SK-N-SH (cell line): ENCODE measurements around the gene KRT80. TPM values are rescaled to one million over a fixed set of nuclear protein-coding genes. Genes with fewer than 3 reads are reported as not detected.

Source experiments
- CTCF ChIA-PET: fragments of 300-600, 350-600 bp; formaldehyde crosslinking; extraction: SDS; loops from one replicate; lab custom pipeline; 2021; lab: Yijun Ruan, JAX
- POLR2A ChIA-PET: fragments of 350-600 bp; sonication (Branson Sonifier 250); formaldehyde crosslinking; extraction: SDS; loops from one replicate; lab custom pipeline; 2020; ENCODE audit warnings: antibody characterized with exemption, inconsistent platforms; lab: Yijun Ruan, JAX
- DNase-seq: peaks from one replicate; pipeline ENCODE4 v3.0.0; 2012
- H2AFZ ChIP-seq: fragments of 200-600 bp; sonication (generic); 2 replicates; pipeline ENCODE4 v1.8.1; 2016; ENCODE audit warnings: antibody characterized with exemption, mild to moderate bottlenecking, low read depth
- H3F3A ChIP-seq: fragments of 200-600 bp; sonication (generic); replicated peaks from 2 replicates; pipeline ENCODE3; 2016; ENCODE audit warnings: antibody characterized with exemption, mild to moderate bottlenecking; ENCODE audit not compliant: insufficient read depth
- H3K27ac ChIP-seq, 2 experiments: fragments of 200-500 bp in 1 of 2; fragments of 200-600 bp in 1 of 2; sonication (Bioruptor generic) in 1 of 2; sonication (generic), shearing (Covaris generic) in 1 of 2; 2 replicates each; pipeline versions ENCODE4 v1.5.1 to v1.6.1; 2014 to 2016; ENCODE audit warnings: low read depth in 2 of 2, inconsistent platforms in 1 of 2, low read length in 1 of 2, mild to moderate bottlenecking in 1 of 2, mixed read lengths in 1 of 2
- H3K27me3 ChIP-seq: fragments of 200-600 bp; sonication (generic), shearing (Covaris generic); 2 replicates; pipeline ENCODE4 v1.6.1; 2016; ENCODE audit warnings: mixed run types; ENCODE audit not compliant: insufficient read depth
- H3K36me3 ChIP-seq, 2 experiments: fragments of 200-500 bp in 1 of 2; fragments of 200-600 bp in 1 of 2; sonication (Bioruptor generic) in 1 of 2; sonication (generic) in 1 of 2; replicated peaks in 1 of 2; 2 replicates each; pipeline versions ENCODE3 to v1.5.1; 2014 to 2016; ENCODE audit warnings: low read length in 1 of 2, mild to moderate bottlenecking in 1 of 2; ENCODE audit not compliant: insufficient read depth in 2 of 2, control insufficient read depth in 1 of 2
- H3K4me1 ChIP-seq, 2 experiments: fragments of 200-500 bp in 1 of 2; fragments of 200-600 bp in 1 of 2; sonication (Bioruptor generic) in 1 of 2; sonication (generic), shearing (Covaris generic) in 1 of 2; 2 replicates each; pipeline versions ENCODE4 v1.5.1 to v1.6.1; 2014 to 2016; ENCODE audit warnings: low read depth in 1 of 2, low read length in 1 of 2, mixed run types in 1 of 2; ENCODE audit not compliant: insufficient read depth in 2 of 2, control insufficient read depth in 1 of 2
- H3K4me2 ChIP-seq: fragments of 200-600 bp; sonication (generic), shearing (Covaris generic); 2 replicates; pipeline ENCODE4 v1.6.1; 2017; ENCODE audit warnings: mixed run types
- H3K4me3 ChIP-seq, 2 experiments: fragments of 200-500 bp in 1 of 2; fragments of 200-600 bp in 1 of 2; sonication (Bioruptor generic) in 1 of 2; sonication (generic), shearing (Covaris generic) in 1 of 2; 2 replicates each; pipeline versions ENCODE4 v1.5.1 to v1.8.1; 2014 to 2016; ENCODE audit warnings: low read depth in 2 of 2, inconsistent platforms in 1 of 2, low read length in 1 of 2, mild to moderate bottlenecking in 1 of 2, mixed read lengths in 1 of 2, moderate library complexity in 1 of 2
- H3K79me2 ChIP-seq: fragments of 200-600 bp; sonication (generic); 2 replicates; pipeline ENCODE4 v1.8.1; 2017; ENCODE audit warnings: mild to moderate bottlenecking; ENCODE audit not compliant: insufficient read depth
- H3K9ac ChIP-seq: fragments of 200-600 bp; sonication (generic); 2 replicates; pipeline ENCODE4 v1.6.1; 2017; ENCODE audit warnings: mixed run types
- H3K9me2 ChIP-seq: fragments of 200-600 bp; sonication (generic); 2 replicates; pipeline ENCODE4 v1.6.1; 2017; ENCODE audit warnings: mixed run types
- H3K9me3 ChIP-seq: fragments of 200-600 bp; sonication (generic); 2 replicates; pipeline ENCODE4 v1.6.1; 2017; ENCODE audit warnings: mixed run types, mild to moderate bottlenecking, moderate library complexity
- H4K20me1 ChIP-seq: fragments of 200-600 bp; sonication (generic); 2 replicates; pipeline ENCODE4 v1.6.1; 2017; ENCODE audit warnings: mild to moderate bottlenecking, mixed run types; ENCODE audit not compliant: insufficient read depth
- CHD2 ChIP-seq: fragments of 150-350 bp; IDR thresholded peaks from 2 replicates; pipeline ENCODE4 v1.6.1; 2018; ENCODE audit warnings: low read length; ENCODE audit not compliant: partially characterized antibody
- EP300 ChIP-seq, 2 experiments: IDR thresholded peaks; 2 replicates each; pipeline versions ENCODE4 v1.4.0 to v1.6.1; 2012; ENCODE audit warnings: borderline replicate concordance in 1 of 2, low read depth in 1 of 2, low read length in 1 of 2
- EZH2phosphoT487 ChIP-seq: fragments of 200-600 bp; sonication (generic); IDR thresholded peaks from 2 replicates; pipeline ENCODE4 v1.6.1; 2017; ENCODE audit warnings: low read depth, mixed run types, mild to moderate bottlenecking, antibody characterized with exemption, moderate library complexity, borderline replicate concordance
- FOXM1 ChIP-seq: IDR thresholded peaks from 2 replicates; pipeline ENCODE4 v1.4.0; 2012; ENCODE audit warnings: low read depth, mild to moderate bottlenecking
- GATA2 ChIP-seq: sonication (generic); formaldehyde crosslinking; IDR thresholded peaks from 2 replicates; pipeline ENCODE4 v1.5.0; 2020; ENCODE audit warnings: mild to moderate bottlenecking, missing genetic modification reagents
- MXI1 ChIP-seq: IDR thresholded peaks from 2 replicates; pipeline ENCODE4 v1.6.1; 2012; ENCODE audit warnings: mild to moderate bottlenecking, low read depth, low read length, improper control_type of control experiment
- NFIC ChIP-seq: IDR thresholded peaks from 2 replicates; pipeline ENCODE4 v1.4.0; 2012; ENCODE audit warnings: borderline replicate concordance
- NRF1 ChIP-seq: IDR thresholded peaks from 2 replicates; pipeline ENCODE4 v1.6.1; 2012; ENCODE audit warnings: low read depth, mild to moderate bottlenecking, low read length
- POLR2AphosphoS5 ChIP-seq: IDR thresholded peaks from 2 replicates; pipeline ENCODE4 v1.6.1; 2012; ENCODE audit warnings: low read depth, low read length
- RCOR1 ChIP-seq: fragments of 150-350 bp; IDR thresholded peaks from 2 replicates; pipeline ENCODE4 v1.6.1; 2017; ENCODE audit warnings: antibody characterized with exemption, low read length
- SIN3A ChIP-seq: IDR thresholded peaks from 2 replicates; pipeline ENCODE4 v1.6.1; 2012; ENCODE audit warnings: low read depth, mild to moderate bottlenecking, low read length, moderate library complexity, borderline replicate concordance
- TCF12 ChIP-seq: IDR thresholded peaks from 2 replicates; pipeline ENCODE4 v1.4.0; 2012
- YY1 ChIP-seq: IDR thresholded peaks from 2 replicates; pipeline ENCODE4 v1.4.0; 2012; ENCODE audit warnings: low read depth, mild to moderate bottlenecking
- WGBS: methylation state at CpG from one replicate; pipeline ENCODE4 v1.1.6; 2017; ENCODE audit warnings: low lambda C conversion rate; 5-methylcytosine and 5-hydroxymethylcytosine counted together
- polyA plus RNA-seq, 3 experiments: library from polyadenylated mRNA; depleted of rRNA; stranded (reverse); fragments of >200 nt; gene quantifications; 2 replicates each; pipeline ENCODE4 v1.2.3, GENCODE V29; 2012
- TF ChIP-seq, protein P1 (sequence below): IDR thresholded peaks from 2 replicates; pipeline ENCODE4 v1.4.0; 2012; ENCODE audit warnings: low read depth
- TF ChIP-seq, protein P2 (sequence below): fragments of 200-600 bp; sonication (generic); IDR thresholded peaks from 2 replicates; pipeline ENCODE4 v1.6.1; 2017; ENCODE audit warnings: antibody characterized with exemption, mild to moderate bottlenecking, moderate library complexity
- TF ChIP-seq, protein P3 (sequence below): IDR thresholded peaks from 2 replicates; pipeline ENCODE4 v1.6.1; 2012; ENCODE audit warnings: mild to moderate bottlenecking, low read depth, low read length, moderate library complexity
- TF ChIP-seq, protein P4 (sequence below): IDR thresholded peaks from 2 replicates; pipeline ENCODE4; 2012

KRT80 gene
- polyA plus RNA-seq, 1 of the 3 experiments (the other 2 are of a cell fraction), result 14.9 TPM

DNA sequence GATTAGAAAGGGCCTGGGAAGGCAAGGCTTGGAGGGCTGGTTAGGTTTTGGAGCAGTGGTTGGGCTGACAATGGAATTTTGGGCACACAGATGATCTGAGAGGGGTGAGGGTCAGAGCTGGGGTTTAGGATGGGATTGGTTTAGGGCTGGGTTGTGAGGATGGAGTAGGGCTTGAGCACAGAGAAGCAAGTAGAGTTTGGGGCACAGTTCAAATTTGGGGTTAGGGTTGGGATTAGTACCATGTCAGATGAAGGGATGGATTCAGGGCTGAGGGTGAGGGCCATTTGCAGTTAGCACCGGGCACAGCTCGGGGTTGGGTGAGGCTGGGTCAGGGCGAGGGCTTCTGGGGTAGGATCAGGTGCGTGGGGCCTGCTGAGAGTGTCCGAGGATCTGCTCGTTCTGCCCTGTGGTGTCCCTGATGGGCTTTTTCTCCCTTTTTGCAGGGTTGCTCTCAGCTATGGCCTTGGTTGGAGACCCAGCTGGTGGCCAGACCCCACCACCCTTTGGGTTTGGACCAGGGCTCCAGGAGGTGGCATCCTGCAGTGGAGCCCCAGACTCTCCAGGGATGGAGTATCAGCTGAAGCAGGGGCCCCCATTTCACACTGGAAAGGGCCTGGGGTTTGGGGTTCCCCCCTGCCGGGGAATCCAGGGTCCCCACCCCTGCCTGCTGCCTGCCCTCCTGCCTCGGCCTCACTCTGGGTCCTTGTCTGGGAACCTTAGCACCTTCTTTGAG is 45.6 kb downstream of the KRT80 start:
- TF ChIP-seq TCF12 (no peak), FOXM1 (no peak), RCOR1 (no peak), POLR2AphosphoS5 (no peak), SIN3A (no peak), NFIC (no peak), YY1 (no peak), NRF1 (no peak), EP300 (IDR thresholded peaks at IDR 0.05; ENCODE audit: borderline replicate concordance in 1 of 2, low read depth in 1 of 2, low read length in 1 of 2) (no peak), EZH2phosphoT487 (no peak), CHD2 (no peak), GATA2 (no peak), MXI1 (no peak)
- TF ChIP-seq, protein P1, sequence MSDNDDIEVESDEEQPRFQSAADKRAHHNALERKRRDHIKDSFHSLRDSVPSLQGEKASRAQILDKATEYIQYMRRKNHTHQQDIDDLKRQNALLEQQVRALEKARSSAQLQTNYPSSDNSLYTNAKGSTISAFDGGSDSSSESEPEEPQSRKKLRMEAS, result no peak
- TF ChIP-seq, protein P2, sequence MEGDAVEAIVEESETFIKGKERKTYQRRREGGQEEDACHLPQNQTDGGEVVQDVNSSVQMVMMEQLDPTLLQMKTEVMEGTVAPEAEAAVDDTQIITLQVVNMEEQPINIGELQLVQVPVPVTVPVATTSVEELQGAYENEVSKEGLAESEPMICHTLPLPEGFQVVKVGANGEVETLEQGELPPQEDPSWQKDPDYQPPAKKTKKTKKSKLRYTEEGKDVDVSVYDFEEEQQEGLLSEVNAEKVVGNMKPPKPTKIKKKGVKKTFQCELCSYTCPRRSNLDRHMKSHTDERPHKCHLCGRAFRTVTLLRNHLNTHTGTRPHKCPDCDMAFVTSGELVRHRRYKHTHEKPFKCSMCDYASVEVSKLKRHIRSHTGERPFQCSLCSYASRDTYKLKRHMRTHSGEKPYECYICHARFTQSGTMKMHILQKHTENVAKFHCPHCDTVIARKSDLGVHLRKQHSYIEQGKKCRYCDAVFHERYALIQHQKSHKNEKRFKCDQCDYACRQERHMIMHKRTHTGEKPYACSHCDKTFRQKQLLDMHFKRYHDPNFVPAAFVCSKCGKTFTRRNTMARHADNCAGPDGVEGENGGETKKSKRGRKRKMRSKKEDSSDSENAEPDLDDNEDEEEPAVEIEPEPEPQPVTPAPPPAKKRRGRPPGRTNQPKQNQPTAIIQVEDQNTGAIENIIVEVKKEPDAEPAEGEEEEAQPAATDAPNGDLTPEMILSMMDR, result no peak
- TF ChIP-seq, protein P3, sequence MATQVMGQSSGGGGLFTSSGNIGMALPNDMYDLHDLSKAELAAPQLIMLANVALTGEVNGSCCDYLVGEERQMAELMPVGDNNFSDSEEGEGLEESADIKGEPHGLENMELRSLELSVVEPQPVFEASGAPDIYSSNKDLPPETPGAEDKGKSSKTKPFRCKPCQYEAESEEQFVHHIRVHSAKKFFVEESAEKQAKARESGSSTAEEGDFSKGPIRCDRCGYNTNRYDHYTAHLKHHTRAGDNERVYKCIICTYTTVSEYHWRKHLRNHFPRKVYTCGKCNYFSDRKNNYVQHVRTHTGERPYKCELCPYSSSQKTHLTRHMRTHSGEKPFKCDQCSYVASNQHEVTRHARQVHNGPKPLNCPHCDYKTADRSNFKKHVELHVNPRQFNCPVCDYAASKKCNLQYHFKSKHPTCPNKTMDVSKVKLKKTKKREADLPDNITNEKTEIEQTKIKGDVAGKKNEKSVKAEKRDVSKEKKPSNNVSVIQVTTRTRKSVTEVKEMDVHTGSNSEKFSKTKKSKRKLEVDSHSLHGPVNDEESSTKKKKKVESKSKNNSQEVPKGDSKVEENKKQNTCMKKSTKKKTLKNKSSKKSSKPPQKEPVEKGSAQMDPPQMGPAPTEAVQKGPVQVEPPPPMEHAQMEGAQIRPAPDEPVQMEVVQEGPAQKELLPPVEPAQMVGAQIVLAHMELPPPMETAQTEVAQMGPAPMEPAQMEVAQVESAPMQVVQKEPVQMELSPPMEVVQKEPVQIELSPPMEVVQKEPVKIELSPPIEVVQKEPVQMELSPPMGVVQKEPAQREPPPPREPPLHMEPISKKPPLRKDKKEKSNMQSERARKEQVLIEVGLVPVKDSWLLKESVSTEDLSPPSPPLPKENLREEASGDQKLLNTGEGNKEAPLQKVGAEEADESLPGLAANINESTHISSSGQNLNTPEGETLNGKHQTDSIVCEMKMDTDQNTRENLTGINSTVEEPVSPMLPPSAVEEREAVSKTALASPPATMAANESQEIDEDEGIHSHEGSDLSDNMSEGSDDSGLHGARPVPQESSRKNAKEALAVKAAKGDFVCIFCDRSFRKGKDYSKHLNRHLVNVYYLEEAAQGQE, result no peak
- TF ChIP-seq, protein P4, sequence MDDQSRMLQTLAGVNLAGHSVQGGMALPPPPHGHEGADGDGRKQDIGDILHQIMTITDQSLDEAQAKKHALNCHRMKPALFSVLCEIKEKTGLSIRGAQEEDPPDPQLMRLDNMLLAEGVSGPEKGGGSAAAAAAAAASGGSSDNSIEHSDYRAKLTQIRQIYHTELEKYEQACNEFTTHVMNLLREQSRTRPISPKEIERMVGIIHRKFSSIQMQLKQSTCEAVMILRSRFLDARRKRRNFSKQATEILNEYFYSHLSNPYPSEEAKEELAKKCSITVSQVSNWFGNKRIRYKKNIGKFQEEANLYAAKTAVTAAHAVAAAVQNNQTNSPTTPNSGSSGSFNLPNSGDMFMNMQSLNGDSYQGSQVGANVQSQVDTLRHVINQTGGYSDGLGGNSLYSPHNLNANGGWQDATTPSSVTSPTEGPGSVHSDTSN, result no peak
- TF ChIP-seq, all 33 proteins: peak for 0
- Histone ChIP-seq H3K79me2 (peaks cover 15% of the 10 kb centered on the region; the same call in 1 of the 2 replicates), H4K20me1 (no peaks in the 10 kb centered on the region), H3K9ac (peak overlapping the region; percentile 93), H3F3A (peaks cover 15% of the 10 kb centered on the region), H2AFZ (no peak overlapping the region), H3K4me1 (peaks cover 14 to 36% of the 10 kb centered on the region in 2 experiments; a peak in 3 of 4 replicates), H3K27me3 (no peaks in the 10 kb centered on the region), H3K36me3 (no peaks in the 10 kb centered on the region), H3K27ac (peak overlapping the region in 1 of 2 experiments; percentile 91; a peak in 2 of 4 replicates), H3K4me2 (peak overlapping the region; percentile 69), H3K4me3 (no peak overlapping the region), H3K9me3 (no peaks in the 10 kb centered on the region), H3K9me2 (no peaks in the 10 kb centered on the region)
- ChIA-PET CTCF (interaction anchor here (0.7 to 3.2 kb wide), 10 partner anchors 9 to 834 kb away, joined by 3 to 20 read pairs (median 6); no protein-coding TSS in a partner anchor), POLR2A (no interaction called here)
- no peak for DNase-seq
- 92% methylated on average over 7 of the region's 8 CpGs for WGBS
